Measurements from ENCODE around the gene SPEM3. TPM values are rescaled to one million over a fixed set of nuclear protein-coding genes. Genes with fewer than 3 reads are reported as not detected.

Gene SPEM3
- total RNA-seq, 1 experiment from 2014 or later: not detected

DNA sequence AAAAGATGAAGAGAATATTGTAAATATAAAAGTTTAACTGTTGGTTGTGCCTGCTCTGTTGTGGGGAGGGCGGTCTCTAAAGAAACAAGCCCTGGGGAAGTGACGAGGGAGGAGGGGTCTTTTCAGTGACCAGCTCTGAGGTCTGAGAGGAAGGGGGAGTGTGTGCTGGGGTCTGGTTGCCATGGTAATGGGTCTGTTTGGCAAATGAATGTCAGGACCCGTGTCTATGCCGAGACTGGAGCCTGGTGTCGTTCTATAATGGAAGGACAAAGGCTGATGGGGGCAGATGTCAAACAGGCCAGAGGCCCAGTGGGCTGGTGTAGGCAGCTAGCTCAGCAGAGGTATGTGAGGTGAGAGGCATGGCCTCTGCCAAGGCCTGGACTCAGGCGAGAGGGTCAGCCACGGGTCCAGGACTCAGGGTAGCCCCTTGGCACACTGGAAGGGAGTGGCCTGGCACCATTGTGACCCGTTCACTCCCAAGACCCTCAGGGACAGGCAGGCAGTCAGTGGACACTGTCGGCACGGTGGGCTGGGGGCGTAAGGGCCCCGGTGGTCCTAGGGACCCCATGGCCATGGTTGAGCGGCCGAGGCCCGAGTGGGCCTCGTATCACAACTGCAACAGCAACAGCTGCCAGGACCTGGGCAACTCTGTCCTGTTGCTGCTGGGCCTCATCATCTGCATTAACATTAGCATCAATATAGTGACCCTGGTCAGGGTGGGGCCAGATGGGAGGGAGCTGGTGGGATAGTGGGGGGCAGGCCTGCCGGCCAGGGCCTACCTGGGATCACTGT lies 8.6 kb upstream of the SPEM3 start, which contains the start of gene SPEM1:
Gene SPEM1, plus strand, starts transcription at position 506 of the 792 bp plus-strand sequence. Its CDS starts 61 bp downstream, at position 567.
- DNase-seq (ENCODE audit: low read depth): no peak

DNA sequence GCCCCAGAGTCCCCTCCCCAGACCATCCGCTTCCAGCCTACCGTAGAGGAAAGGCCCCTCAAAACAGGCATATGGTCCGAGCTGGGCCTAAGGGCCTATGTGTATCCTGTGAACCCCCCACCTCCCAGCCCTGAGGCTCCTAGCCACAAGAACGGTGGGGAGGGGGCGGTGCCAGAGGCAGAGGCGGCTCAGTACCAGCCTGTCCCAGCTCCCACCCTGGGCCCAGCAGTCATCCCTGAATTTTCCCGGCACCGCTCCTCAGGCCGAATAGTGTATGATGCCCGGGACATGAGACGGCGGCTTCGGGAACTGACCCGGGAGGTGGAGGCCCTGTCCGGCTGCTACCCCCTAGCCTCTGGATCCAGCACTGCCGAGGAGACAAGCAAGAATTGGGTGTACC lies 7.5 kb upstream of the SPEM3 start:
- DNase-seq (ENCODE audit: low read depth): no peak

GRCh38 chr17:7423679-7424078 lies 5.0 kb upstream of the SPEM3 start:
- DNase-seq (ENCODE audit: low read depth): no peak

DNA sequence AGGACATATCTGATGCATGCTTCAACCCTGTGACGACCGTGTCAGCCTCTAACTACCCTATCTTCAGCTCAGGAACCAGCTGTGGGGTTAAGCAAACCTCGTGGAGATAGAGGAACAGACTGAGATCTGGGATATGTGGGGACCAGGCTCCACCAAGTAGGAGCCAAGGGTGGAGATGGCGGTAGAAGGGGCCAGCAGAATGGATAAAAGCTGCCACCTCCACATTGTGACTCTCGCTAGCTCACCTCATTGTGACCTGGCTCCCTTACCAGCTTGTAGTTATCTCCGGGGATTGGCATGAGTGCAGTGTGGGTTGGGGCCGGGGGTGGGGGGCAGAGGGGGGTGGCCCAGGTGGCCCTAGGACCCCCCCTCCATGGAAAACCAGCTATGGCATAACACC lies 3.3 kb upstream of the SPEM3 start, which contains the start of gene SPEM2:
Gene SPEM2, plus strand, starts transcription at position 301 of the 400 bp plus-strand sequence. Its CDS starts 73 bp downstream, at position 374.
- DNase-seq (ENCODE audit: low read depth): no peak

DNA sequence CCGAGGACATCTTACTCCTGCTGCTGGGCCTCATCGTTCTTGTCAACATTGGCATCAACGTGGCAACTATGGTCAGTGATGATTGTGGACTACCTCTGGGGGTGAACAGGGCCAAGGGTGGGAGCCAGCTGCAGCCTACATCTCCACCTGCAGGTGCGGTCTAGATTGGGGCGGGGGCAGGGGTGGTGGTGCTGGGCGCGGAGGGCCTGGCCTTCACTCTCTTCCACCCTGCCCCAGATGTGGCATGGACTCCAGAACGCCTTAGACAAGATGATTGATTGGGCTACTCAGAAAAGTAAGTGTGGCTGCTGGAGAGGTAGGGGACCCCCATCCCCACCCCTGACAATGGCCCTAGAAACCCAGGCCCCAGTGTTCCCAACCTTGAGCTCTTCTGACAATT lies 2.9 kb upstream of the SPEM3 start:
- no peak for DNase-seq (ENCODE audit: low read depth)

DNA sequence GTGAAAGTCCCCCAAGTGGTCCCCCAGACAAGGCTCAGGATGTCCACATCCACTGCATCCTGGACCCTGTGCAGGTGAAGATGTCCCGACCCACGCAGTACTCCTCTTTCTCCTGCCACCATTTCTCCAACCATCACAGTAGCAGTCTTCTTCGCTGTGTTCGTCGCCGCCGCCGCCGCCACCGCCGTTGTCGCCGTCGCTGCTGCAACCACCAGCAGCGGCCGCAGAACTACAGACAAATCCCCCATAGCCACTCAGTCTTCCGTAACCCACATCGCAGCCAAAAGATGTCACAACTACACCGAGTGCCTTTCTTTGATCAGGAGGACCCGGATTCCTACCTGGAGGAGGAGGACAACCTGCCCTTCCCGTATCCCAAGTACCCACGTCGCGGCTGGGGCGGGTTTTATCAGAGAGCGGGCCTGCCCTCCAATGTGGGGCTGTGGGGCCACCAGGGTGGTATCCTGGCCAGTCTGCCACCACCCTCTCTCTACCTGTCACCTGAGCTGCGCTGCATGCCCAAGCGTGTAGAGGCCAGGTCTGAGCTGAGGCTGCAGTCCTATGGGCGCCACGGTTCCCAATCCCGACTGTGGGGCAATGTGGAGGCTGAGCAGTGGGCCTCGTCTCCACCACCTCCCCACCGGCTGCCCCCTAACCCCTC lies 2.3 kb upstream of the SPEM3 start:
- no peak for DNase-seq (ENCODE audit: low read depth)

GRCh38 chr17:7426896-7427489 lies 1.7 kb upstream of the SPEM3 start:
- no peak for DNase-seq (ENCODE audit: low read depth)

DNA sequence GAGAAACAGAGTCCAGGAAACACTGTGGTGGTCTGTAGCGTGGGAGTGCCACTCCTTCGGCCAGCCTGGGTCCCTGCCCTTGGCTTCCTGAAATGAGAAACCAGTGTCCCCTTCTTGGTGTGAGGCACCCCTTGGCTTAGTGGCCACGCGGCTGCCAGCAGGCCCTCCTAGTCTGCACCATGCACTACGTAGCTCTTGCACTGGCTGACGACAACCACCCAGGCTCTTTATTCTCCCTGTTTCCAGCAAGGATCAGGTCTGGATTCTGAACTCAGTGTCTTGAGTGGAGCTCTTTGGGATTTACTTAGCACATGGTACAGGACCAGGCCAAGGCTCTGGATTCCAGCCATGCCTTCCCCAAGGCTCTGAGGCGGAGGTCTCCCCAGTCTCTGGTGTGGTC lies 1.1 kb upstream of the SPEM3 start:
- no peak for DNase-seq (ENCODE audit: low read depth)

GRCh38 chr17:7429722-7430121 lies 1.1 kb downstream of the SPEM3 start:
- no peak for DNase-seq (ENCODE audit: low read depth)

GRCh38 chr17:7431231-7431630 lies 2.6 kb downstream of the SPEM3 start:
- DNase-seq (ENCODE audit: low read depth): no peak

- no peak for DNase-seq (ENCODE audit: low read depth)
Observed at GRCh38 chr17:7432296-7432695, 3.6 kb downstream of the SPEM3 start.

DNA sequence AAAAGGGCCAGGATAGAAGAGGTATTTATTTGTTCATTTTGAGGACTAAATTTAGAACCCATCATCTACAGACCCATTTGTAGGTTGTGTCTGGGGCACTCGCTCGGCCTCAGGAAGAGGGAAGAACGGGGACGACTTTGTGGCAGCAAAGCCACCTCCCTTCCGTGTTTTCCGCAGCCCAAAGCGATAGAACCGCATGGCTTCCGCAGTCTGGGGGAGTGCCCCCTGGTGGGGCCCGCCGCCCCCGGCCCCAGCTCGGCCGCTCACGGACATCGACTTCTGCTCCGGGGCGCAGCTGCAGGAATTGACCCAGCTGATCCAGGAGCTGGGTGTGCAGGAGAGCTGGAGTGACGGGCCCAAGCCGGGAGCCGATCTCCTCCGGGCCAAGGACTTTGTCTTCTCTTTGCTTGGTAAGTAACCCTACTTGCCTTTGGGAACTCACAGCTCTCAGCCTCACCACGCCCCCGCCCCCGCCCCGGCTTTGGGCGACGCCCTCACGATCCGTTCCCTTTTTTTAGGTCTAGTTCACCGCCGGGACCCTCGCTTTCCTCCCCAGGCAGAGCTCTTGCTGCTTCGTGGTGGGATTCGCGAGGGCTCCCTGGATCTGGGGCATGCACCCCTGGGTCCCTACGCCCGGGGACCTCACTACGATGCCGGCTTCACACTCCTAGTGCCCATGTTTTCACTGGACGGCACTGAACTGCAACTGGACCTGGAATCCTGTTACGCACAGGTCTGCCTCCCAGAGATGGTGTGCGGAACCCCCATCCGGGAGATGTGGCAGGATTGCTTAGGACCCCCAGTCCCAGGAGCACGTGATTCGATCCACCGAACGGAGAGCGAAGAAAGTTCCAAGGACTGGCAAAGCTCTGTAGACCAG lies 7.3 kb downstream of the SPEM3 start:
- no peak for DNase-seq (ENCODE audit: low read depth)

DNA sequence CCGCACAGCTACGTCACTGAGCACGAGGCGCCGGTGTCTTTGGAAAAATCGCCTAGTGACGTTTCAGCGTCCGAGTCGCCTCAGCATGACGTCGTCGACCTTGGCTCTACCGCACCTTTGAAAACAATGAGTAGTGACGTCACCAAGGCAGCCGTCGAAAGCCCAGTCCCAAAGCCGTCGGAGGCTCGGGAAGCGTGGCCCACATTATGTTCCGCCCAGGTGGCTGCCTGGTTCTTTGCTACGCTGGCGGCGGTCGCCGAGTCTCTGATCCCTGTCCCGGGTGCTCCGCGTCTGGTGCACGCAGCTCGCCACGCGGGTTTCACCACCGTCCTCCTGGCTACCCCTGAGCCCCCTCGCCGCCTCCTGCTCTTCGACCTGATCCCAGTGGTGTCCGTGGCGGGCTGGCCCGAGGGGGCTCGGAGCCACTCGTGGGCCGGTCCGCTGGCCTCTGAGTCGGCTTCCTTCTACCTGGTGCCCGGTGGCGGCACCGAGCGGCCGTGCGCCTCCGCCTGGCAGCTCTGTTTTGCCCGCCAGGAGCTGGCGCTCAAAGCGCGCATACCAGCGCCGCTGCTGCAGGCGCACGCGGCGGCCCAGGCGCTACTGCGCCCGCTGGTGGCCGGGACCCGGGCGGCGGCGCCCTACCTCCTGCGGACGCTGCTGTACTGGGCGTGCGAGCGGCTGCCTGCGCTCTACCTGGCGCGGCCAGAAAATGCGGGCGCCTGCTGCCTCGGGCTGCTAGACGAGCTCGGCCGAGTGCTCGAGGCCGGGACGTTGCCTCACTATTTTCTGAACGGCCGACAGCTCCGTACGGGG lies 8.1 kb downstream of the SPEM3 start:
- DNase-seq (ENCODE audit: low read depth): peak; percentile 68

DNA sequence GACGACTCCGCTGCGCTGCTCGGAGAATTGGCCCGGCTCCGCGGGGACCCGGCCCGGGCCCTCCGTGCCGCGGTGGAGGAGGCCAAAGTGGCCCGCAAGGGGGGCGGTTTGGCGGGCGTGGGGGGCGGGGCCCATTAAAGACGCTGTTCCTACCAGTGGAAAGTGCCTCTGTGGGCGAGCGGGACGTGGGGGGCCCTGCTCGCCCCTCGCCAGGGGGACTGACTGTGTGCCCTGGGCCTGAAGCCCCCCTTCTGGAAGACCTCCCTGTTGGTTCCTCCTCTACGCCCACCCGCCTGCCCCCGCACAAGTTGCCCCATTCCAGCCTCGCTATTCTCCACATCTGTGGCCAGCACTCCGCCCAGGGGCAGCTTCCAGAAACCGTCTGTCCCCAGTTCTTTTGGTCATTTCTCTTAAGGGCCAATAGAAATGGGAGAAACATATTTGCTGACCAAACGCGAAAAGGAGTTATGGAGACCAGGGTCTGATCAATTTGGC lies 8.8 kb downstream of the SPEM3 start:
- DNase-seq (ENCODE audit: low read depth): no peak

GRCh38 chr17:7437950-7438614 lies 9.4 kb downstream of the SPEM3 start:
- no peak for DNase-seq (ENCODE audit: low read depth)

DNA sequence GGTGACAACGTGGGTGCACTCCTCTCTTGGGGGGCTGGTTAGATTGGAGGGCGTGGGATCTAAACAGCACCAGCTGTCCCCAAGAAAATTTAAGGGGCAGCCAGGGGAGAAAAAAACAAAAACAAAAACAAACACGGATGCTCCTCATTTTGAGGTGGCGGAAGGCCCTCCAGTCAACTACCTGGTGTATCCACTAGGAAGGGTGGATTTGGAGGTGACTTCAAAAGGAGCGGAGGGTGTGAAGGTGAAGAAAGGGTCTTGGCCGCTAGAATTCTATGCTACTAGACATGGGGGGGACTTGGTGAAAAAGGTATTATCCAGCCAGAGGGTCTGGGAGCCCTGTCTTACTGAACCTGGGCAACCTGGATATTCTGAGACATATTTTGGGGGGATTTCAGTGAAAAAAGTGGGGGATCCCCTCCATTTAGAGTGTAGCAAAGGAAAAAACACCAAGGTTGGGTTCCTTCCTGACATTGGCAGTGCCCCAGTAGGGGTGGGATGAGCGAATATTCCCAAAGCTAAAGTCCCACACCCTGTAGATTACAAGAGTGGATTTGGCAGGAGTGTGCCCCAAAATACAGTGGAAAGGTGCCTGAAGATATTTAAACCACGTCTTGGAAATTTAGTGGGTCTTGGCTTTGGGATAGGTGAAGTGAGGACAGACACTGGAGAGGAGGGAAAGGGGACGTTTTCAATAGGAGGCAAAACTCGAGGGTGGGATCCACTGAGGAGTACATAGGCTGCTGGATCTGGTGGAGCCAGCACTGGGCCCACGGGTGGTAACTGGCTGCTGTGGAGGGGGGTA lies 10.2 kb downstream of the SPEM3 start:
- no peak for DNase-seq (ENCODE audit: low read depth)

DNA sequence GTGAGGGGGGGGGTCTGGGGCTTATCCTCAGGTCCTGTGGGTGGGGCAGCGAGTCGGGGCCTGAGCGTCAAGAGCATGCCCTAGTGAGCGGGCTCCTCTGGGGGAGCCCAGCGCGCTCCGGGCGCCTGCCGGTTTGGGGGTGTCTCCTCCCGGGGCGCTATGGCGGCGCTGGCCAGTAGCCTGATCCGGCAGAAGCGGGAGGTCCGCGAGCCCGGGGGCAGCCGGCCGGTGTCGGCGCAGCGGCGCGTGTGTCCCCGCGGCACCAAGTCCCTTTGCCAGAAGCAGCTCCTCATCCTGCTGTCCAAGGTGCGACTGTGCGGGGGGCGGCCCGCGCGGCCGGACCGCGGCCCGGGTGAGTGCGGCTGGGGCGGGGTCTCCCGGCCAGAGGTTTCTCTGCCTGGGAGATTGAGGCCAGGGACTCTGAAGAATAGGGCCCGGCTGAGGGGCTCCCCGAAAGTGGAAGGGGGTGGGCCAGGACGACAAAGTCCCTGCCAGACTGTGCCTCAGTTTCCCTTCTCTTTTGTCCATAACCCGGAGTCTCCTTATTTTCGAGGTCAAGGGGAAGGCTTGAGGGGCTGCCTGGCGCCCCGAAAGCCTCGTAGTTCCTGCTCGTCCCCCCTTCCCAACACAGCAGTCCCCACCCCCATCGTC lies 10.9 kb downstream of the SPEM3 start, which contains the start of gene FGF11:
Gene FGF11, plus strand, starts transcription at position 51 of the 651 bp plus-strand sequence. Its CDS starts 109 bp downstream, at position 160.
- DNase-seq (ENCODE audit: low read depth): no peak
